ENCODE results near the gene FERMT1.

DNA sequence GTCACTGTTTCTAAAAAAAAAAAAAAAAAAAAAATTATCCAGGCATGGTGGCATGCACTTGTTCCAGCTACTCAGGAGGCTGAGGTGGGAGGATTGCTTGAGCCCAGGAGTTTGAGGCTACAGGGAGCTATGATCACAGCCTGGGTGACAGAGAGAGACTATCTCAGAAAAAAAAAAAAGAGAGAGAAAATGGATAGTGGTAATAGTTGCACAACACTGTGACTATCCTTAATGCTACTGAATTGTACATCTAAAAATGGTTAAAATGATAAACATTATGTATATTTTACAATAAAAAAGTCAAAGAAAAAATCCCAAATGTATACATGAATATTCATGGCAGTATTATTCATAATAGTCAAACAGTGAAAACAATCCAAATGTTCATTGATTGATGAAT lies 23.0 kb downstream of the FERMT1 start:
- TF ChIP-seq, protein P1, sequence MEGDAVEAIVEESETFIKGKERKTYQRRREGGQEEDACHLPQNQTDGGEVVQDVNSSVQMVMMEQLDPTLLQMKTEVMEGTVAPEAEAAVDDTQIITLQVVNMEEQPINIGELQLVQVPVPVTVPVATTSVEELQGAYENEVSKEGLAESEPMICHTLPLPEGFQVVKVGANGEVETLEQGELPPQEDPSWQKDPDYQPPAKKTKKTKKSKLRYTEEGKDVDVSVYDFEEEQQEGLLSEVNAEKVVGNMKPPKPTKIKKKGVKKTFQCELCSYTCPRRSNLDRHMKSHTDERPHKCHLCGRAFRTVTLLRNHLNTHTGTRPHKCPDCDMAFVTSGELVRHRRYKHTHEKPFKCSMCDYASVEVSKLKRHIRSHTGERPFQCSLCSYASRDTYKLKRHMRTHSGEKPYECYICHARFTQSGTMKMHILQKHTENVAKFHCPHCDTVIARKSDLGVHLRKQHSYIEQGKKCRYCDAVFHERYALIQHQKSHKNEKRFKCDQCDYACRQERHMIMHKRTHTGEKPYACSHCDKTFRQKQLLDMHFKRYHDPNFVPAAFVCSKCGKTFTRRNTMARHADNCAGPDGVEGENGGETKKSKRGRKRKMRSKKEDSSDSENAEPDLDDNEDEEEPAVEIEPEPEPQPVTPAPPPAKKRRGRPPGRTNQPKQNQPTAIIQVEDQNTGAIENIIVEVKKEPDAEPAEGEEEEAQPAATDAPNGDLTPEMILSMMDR (IDR thresholded peaks at IDR 0.05), result no peak
- TF ChIP-seq POLR2A (IDR thresholded peaks at IDR 0.05), result no peak
